Ovary (tissue), 3 donors: ENCODE results near the gene TAF11L11.

Source experiments
- CTCF ChIP-seq, 3 donors: fragments of 450-650 bp in 2 of 3; fragments of 200-600 bp in 1 of 3; IDR thresholded peaks; one replicate each; pipeline versions ENCODE4 v1.5.1 to v1.8.0; 2016 to 2022; ENCODE audit warnings: antibody characterized with exemption in 3 of 3, mild to moderate bottlenecking in 1 of 3
- EP300 ChIP-seq: sonication (generic); formaldehyde crosslinking; IDR thresholded peaks from one replicate; pipeline ENCODE4 v1.6.1; 2017; ENCODE audit warnings: antibody characterized with exemption
- POLR2A ChIP-seq: fragments of 450-650 bp; IDR thresholded peaks from one replicate; pipeline ENCODE4 v1.6.1; 2017; ENCODE audit warnings: antibody characterized with exemption, mild to moderate bottlenecking, moderate library complexity
- donor health status: DM: no; HTN: no; CAD: no.

GRCh38 chr5:17634160-17634559 is 30.2 kb downstream of the TAF11L11 start, which contains the start of gene TAF11L14:
- no peak for TF ChIP-seq CTCF (IDR thresholded peaks at IDR 0.05)
- TF ChIP-seq POLR2A: no peak
- no peak for TF ChIP-seq EP300
